SK-N-MC (cell line): ENCODE measurements around the gene ZNF628.
"Not testable (repeated sequence)": the region's sequence is repeated elsewhere in the genome, so short reads cannot be mapped to it uniquely, and the experiment has no call there.

Experiments
- EZH2 ChIP-seq: fragments of 200-600 bp; sonication (generic); IDR thresholded peaks from one replicate; pipeline ENCODE4 v1.6.1; 2017; ENCODE audit warnings: antibody characterized with exemption
- POLR2AphosphoS5 ChIP-seq: IDR thresholded peaks from 2 replicates; pipeline ENCODE4 v1.6.1; 2012; ENCODE audit warnings: mild to moderate bottlenecking, low read depth, low read length, borderline replicate concordance

- TF ChIP-seq EZH2, POLR2AphosphoS5: not testable (repeated sequence)
Measured at GRCh38 chr19:55496820-55497219, 20.4 kb downstream of the ZNF628 start.
